BE2C (cell line): ENCODE data around the gene ATP6V1D.

Source experiments
- DNase-seq: peaks from one replicate; pipeline ENCODE4 v3.0.0-alpha.2; 2020
- H3K27me3 ChIP-seq: fragments of 250-450 bp; sonication (Bioruptor Pico); 2 replicates; pipeline ENCODE4 v1.5.1; 2020; ENCODE audit warnings: mild to moderate bottlenecking
- H3K36me3 ChIP-seq: fragments of 250-450 bp; sonication (Bioruptor Pico); 2 replicates; pipeline ENCODE4 v1.5.1; 2020; ENCODE audit warnings: mild to moderate bottlenecking
- H3K4me1 ChIP-seq: fragments of 250-450 bp; sonication (Bioruptor Pico); 2 replicates; pipeline ENCODE4 v1.5.1; 2020
- H3K4me3 ChIP-seq: 2 replicates; pipeline ENCODE4 v1.5.1; 2011; ENCODE audit warnings: low read depth, low read length
- H3K9me3 ChIP-seq: fragments of 250-450 bp; sonication (Bioruptor Pico); 2 replicates; pipeline ENCODE4 v1.5.1; 2020
- CTCF ChIP-seq: IDR thresholded peaks from 2 replicates; pipeline ENCODE4 v1.5.1; 2012; ENCODE audit warnings: mild to moderate bottlenecking, low read depth, low read length

The ATP6V1D gene

GRCh38 chr14:67389811-67390534 is 30.4 kb upstream of the ATP6V1D start:
- TF ChIP-seq CTCF, result no peak
- Histone ChIP-seq H3K4me1 (no peaks in the 10 kb centered on the region), H3K27me3 (no peaks in the 10 kb centered on the region), H3K9me3 (no peaks in the 10 kb centered on the region), H3K36me3 (peaks cover 10% of the 10 kb centered on the region), H3K4me3 (no peak overlapping the region)
- DNase-seq, result no peak

GRCh38 chr14:67389275-67389674 is 29.7 kb upstream of the ATP6V1D start:
- peaks cover 17% of the 10 kb centered on the region for H3K36me3 ChIP-seq
- H3K27me3 ChIP-seq, result no peaks in the 10 kb centered on the region
- no peak for TF ChIP-seq CTCF
- no peaks in the 10 kb centered on the region for H3K9me3 ChIP-seq
- H3K4me3 ChIP-seq, result no peak overlapping the region
- H3K4me1 ChIP-seq, result no peaks in the 10 kb centered on the region
- DNase-seq, result no peak

GRCh38 chr14:67387195-67387594 is 27.6 kb upstream of the ATP6V1D start:
- Histone ChIP-seq H3K36me3 (peaks cover 35% of the 10 kb centered on the region), H3K4me1 (no peaks in the 10 kb centered on the region), H3K4me3 (no peak overlapping the region), H3K27me3 (no peaks in the 10 kb centered on the region), H3K9me3 (no peaks in the 10 kb centered on the region)
- no peak for TF ChIP-seq CTCF
- no peak for DNase-seq

GRCh38 chr14:67385618-67386017 is 26.0 kb upstream of the ATP6V1D start:
- H3K9me3 ChIP-seq, result no peaks in the 10 kb centered on the region
- H3K27me3 ChIP-seq, result no peaks in the 10 kb centered on the region
- no peak for DNase-seq
- no peak overlapping the region for H3K4me3 ChIP-seq
- TF ChIP-seq CTCF, result no peak
- no peaks in the 10 kb centered on the region for H3K4me1 ChIP-seq
- H3K36me3 ChIP-seq, result peaks cover 50% of the 10 kb centered on the region

GRCh38 chr14:67385120-67385519 is 25.5 kb upstream of the ATP6V1D start:
- TF ChIP-seq CTCF, result no peak

GRCh38 chr14:67377916-67378315 is 18.3 kb upstream of the ATP6V1D start:
- no peaks in the 10 kb centered on the region for H3K9me3 ChIP-seq
- no peak for TF ChIP-seq CTCF
- no peak for DNase-seq
- H3K4me3 ChIP-seq, result no peak overlapping the region
- H3K4me1 ChIP-seq, result no peaks in the 10 kb centered on the region
- no peaks in the 10 kb centered on the region for H3K27me3 ChIP-seq
- peaks cover 84% of the 10 kb centered on the region for H3K36me3 ChIP-seq

More at GRCh38 chr14:67385120-67385519, 25.5 kb upstream of the ATP6V1D start:
- no peak overlapping the region for H3K4me3 ChIP-seq
- no peaks in the 10 kb centered on the region for H3K27me3 ChIP-seq
- H3K4me1 ChIP-seq, result no peaks in the 10 kb centered on the region
- H3K36me3 ChIP-seq, result peaks cover 54% of the 10 kb centered on the region
- no peaks in the 10 kb centered on the region for H3K9me3 ChIP-seq
- DNase-seq, result no peak
